HG03354 (cell line): ENCODE measurements around the gene CEP72.

ENCODE experiments used
- ATAC-seq: cut with Tn5 transposase; IDR thresholded peaks from one replicate; pipeline ENCODE4 v1.9.1; 2021; ENCODE audit warnings: mild to moderate bottlenecking; ENCODE audit not compliant: unreplicated experiment, poor library complexity, severe bottlenecking

Gene CEP72

DNA sequence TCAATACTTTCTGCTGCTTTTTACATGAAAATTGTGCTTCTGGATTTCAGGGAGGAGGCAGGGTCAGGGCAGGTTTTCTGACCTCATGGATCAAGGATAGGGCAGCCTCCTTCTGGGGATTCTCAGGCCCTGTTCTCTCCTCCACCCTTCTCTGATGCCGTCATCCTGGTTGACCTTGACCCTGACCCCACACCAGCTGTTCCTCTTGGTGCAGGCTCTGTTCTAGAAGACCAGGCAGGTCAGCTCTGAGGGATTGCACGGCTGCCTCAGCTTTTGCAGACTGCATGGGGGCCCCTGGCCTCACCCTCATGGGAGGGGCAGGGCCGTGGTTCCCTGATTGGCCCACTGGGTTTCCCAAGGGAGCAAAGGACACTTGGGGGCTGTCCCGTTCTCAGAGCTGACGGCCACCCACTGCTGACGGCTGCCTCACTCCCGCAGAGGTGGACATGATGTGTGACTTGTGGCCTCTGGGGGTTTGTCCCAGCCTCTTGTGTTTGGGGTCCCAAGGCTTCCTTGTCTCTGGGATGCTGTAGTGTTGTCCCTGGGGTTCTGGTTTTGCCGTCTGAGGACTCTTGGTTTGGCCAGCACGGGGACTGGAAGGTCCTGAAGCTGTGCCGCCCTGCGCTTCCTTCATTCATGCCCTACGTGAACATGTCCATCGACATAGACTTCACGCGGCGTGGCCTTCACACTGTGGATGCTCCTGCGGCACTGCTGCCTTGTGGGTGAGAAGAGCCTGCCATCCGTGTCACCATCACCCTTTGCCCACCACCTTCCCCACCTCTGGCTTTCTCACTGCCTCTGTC is 34.5 kb downstream of the CEP72 start:
- no peak for ATAC-seq

DNA sequence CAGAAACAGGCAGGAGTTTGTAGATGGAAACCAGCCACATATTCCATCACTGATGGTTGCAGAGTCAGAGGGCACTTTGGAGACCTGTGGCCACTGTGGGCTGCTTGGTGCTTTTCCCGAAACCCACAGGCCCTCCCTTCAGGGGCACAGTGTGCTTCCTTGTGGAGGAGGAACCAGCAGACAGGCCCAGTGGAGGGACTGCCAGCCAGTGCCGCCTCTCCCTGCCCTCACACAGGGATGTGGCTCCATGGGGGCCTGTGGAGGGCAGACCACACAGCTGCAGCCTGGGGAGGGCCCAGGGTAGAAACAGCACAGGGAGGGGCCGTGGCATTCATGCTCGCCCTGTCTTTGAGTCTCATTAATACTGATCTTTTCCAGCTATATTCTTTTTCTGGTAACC is 35.2 kb downstream of the CEP72 start:
- ATAC-seq: no peak

DNA sequence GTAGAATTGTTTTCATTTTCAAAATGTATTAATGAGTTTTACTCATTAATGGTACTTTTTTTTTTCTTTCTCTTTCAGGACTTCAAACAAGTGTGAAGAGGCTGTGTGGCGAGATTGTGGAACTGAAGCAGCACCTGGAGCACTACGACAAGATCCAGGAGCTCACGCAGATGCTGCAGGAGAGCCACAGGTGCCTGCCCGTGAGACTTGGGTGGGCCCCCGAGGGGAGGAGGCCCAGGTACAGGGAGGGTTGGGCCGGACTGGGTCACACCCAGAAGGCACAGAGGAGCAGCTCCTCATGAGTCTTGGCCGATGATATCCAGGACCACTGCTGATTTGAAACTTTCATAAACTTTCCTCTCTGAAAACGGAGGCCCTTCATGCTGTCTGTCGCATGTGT is 35.6 kb downstream of the CEP72 start:
- ATAC-seq: no peak

DNA sequence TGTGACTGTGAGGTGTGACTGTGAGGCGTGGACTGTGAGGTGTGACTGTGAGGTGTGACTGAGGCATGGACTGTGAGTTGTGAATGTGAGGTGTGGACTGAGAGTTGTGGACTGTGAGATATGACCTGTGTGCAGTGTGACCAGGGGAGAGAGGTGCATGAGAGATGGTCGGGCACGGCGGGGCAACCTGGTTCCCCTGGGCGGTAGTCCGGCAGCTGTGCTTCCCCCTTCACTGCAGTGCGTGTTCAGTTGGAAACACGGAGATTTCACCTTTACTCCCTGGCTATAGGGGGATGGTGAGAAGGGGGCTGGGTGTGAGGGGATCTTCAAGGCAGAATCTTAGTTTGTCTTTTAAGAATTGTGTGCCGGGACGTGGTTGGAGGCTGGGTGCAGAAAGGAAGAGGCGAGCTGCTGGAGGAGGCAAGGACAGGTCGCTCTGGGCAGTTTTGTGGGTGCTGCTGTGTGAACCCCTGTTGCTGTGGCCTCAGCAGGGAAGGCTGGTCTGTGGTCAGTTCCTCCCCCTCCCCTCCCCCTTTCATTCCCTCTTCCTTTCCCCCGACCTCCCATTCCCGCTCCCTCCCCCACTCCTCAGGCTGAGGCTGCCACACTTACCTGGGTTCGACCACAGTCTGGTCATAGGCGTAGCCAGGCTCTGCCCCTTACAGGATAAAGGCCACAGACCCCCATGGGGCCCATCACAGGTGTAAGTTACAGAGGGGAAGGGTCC is 39.3 kb downstream of the CEP72 start:
- no peak for ATAC-seq

DNA sequence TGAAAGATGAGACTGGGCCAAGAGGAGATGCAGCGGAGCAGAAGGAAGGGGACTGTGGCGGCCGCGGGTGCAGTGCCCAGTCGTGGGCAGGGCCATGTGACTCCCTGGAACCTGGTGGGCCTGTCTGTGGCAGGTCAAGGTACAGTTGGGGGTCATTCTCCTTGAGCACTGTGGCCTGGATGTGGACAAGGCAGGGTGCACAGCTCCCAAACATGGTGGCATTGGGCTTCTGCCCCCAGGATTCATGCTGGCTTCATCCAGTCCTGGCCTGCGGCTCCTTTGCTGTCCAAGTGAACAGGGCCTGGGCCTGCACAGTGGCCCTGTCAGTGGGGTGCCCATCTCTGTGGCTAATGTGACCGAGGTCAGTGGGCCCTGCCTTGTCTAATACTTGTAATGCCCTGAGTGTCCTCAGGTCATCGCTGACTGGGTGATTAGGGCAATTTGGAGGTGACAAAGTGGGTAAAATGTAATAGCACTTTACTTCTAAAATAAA is 39.9 kb downstream of the CEP72 start:
- ATAC-seq: no peak

DNA sequence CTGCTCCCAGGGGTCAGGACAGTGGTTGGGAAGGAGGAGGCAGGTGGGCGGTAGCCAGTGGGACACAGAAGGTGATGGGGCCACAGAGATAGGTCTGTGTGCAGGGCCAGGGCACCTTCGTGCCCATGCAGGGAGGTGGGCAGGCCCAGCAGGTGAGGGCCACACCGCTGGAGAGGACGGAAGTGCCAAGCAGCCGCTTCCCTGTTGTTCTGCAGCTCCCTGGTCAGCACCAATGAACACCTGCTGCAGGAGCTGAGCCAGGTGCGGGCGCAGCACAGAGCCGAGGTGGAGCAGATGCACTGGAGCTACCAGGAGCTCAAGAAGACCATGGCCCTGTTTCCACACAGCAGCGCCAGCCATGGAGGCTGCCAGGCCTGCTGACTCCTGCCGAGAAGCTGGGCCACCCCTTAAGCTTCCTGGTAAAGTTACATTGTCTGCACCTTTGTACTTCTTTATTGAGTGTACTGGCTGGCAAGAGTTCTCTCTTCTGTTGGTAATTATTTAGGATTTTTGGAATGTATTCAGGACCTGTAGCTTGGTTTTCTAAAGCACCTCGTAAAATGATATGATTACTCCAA is 40.7 kb downstream of the CEP72 start:
- ATAC-seq: no peak

DNA sequence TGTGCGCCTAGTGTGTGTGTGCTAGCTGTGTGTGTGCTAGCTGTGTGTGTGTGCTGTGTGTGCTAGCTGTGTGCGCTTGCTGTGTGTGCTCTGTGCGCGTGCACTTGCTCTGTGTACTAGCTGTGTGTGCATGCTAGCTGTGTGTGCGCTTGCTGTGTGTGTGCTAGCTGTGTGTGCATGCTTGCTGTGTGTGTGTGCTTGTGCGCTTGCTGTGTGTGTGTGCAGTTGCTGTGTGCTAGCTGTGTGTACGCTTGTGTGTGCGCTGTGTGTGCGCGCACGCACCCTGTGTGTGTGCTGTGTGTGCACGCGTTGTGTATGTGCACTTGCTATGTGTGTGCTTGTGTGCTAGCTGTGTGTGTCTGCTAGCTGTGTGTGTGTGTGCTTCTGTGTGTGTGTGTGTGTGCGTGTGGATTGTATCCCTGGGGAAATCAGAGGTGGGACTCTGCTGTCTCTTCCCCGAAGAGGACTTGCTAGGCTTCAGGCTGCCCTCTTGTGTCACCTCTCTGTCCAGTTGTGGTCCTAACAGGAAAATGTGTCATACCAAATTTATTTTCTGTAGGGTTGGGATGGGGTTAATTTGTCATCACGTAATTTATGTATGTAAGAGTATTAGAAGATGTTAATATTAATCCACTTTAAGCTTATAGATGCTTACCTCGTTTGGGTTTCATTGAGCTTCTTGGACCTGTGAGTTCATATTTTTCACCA is 42.1 kb downstream of the CEP72 start:
- no peak for ATAC-seq

DNA sequence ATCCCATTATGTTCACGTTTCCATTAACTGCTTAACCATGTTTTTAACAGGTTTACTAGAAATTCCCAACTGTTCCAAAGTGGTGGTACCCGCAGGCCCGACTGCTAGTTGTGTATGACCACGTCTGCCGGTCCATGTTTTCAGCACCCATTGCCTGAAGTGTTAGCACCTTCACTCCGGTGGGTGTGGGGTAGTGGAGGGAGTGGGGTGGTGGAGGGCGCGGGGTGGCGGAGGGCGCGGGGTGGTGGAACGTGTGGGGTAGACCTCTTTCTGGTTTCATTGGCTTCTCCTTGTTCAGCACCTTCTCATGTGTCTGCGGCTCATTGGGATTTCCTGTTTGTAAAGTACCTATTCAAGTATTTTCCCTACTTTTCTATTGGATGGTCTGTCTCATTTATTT is 43.3 kb downstream of the CEP72 start:
- no peak for ATAC-seq

DNA sequence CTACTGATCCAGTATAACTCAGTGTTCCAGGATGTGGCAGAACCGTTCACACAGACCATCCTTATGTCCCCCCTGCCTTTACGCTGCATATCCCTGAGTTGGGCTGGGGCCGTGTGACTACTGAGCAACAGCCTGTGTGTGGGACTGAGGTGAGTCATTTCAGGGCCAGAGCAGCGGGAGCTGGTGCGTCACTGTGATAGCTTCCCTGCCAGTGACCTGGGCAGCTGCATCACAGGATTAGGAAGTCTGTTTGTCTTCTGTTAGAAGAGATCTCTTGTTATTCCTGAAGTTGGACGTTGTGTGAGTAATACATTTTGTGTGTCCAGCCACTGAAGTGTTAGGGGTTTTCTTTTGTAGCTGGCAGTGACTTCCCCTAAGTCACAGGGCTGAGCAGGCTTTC is 45.4 kb downstream of the CEP72 start:
- no peak for ATAC-seq

DNA sequence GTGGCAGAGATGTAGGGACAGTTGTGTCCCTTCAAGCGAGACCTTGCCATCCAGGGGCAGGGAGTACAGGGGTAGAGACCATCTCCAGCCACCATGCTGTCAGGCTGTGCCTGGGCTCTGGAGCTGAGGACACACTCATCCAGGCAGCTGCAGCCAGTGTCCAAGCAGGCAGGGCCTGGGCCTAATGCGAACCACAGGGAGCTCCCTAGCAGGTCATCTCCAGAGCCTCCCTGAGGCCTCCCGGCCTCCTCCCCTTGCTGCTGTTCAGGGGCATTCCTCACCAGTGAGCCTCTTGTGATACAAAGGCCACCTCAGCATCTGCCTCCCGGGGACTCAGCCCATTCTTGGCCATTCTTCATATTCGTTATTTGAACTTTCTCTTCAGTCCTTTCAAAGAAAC is 46.0 kb downstream of the CEP72 start:
- ATAC-seq: no peak

DNA sequence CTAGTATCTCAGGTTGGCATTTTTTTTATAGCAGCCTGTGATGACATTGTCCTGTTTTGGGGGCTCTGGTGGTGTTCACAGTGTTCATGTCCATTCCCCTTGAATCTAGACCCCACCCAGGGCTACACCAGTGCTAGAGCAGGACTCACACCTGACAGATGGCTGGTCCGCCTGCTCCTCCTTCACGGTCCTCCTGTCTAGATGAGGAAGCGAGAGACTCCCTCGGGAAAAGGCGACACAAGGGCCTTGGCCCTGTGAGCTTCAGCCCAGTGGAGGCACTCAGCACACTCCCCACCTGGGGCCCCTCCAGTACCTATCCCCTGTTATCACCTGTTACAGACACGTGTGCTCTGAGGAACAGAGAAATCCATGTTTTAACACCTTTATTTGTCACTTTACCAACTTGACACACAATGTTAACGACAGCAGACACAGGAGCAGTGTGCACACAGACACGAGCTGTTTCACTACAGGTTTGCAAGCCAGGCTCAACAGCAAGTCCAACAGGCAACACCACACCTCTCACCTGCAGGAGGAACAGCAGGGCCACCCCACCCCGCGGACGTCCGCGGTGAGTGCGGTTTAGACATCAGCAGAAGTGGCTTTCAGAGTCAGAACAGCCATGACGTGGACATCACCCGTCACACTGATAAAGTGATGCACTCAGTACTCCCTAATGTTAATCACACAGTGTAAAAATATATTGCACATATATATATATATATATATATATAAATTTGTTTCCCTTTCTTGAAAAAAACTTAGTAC is 47.5 kb downstream of the CEP72 start:
- no peak for ATAC-seq

DNA sequence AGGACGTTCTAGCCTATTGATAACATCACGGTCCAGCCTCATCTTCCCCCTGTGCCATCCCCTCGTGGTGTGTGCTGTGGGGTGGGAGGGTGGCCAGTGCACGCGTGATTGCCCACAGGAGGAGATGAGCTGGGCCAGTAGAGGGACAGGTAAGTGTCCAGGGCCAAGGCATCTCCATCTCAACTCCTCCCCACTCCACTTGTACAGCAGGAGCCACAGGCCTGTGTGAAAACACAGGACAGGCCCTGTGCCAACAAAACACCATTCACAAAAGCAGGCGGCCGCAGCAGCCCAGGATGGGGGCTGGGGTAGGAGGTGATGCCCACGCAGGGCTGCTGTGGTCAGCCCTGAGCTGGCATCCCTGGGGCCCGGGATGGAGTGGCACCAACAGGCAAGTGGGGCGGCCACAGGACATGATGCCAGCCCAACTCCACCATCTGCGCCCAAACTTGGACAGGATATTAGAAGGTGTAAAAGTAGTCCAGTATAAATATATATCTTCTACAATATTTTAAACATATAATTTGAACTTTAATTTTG is 48.4 kb downstream of the CEP72 start:
- ATAC-seq: no peak

DNA sequence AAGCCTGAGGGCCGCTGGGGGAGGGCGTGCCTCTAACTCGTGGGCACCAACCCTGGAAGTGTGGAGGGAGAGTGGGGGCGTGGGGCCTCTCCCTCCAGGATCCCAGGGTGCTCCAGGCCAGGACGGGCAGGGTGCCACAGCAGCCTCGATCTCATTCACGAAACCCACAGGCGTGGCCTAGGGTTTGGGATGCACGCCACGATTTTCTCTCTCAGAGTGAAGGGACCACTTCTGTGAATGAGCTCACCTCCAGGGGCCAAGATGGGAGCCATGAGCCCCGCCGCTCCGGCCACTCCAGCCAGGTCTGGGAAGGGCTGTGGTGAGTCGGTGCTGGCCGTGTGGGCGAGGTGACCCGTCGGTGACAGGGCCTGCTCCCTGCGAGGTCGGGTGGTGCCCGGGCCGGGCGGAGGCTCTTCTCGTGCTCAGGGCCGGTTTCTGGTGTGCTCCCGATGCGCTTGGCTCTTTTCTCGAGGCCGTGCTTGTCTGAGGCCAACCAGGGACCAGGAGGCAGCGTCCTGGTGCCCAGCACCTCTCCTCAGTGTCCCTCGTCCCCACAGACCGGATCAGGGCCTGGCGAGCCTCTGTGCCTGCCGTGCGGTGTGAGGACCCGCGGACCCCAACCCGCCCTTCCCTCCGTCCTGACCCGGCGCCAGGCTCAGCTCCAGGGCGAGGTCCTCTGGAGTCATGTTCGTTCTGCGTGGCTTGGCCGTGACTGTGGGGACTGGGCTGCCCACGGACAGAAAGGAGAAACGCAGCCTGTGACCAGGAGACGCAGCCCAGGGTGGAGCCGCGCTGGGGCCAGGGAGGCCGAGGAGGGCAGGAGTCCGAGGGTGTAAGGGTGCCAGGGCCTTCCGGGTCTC is 50.0 kb downstream of the CEP72 start:
- no peak for ATAC-seq

DNA sequence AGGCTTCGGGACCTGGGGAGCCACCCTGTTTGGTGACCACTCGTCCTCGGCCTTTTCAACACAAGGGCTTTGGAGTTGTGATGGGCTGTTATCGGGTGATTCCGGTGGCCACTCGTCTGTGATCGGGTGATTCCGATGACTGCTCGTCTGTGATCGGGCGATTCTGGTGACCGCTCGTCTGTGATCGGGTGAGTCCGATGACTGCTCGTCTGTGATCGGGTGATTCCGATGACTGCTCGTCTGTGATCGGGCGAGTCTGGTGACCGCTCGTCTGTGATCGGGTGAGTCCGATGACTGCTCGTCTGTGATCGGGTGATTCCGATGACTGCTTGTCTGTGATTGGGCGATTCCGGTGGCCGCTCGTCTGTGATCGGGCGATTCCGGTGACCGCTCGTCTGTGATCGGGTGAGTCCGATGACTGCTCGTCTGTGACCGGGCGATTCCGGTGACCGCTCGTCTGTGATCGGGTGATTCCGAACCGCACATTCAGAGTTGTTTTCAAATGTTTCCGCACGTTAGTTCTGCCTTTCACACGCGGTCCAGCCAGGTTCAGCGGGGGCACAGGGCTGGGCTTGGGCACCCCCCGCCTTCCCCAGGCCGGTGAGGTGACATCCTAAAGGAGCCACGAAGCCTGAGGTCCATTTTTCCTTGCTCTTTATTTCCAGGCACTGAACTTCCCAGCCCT is 50.8 kb downstream of the CEP72 start:
- no peak for ATAC-seq

DNA sequence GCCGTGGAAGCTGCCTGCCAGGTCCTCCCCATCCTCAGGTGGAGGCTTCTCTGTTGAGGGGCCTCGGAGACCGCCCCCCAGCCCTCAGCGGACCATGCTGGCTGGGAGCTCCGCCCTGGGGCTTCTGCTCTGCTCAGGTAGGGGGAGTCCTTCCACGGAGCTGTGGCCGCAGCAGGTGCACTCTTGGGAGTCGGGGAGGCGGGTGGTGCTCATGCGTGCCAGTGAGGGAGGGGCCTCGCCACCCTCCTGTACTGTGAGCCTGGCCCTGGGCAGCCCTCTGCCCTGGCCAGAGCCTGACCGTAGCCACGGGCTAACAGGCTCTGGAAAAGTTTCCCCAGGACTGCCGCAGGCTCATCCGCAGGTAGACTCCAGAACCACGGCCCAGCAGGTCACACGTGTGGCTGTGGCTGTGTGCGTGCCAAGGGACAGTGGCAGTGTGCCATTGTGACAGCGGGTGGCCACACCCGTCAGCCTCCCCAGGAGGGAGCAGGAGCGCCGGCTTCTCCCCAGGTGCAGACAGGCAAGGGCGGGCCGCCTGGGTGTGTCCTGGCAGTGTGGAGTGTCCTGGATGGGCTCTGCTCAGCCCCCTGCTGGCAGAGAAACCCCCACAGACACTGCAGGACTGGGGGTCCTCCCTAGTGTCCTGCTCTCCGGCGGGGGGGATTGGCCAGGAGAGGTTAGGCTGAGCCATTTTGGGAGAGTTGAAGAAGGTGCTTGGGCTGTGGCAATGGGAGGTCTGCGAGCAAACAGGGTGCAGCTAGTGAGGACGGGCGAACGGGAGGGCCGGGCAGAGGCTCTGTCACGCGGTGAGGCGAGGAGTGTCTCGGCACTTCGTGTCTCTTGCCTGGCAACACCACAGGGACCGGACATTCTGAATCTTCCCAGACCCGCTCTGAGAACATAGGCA is 51.5 kb downstream of the CEP72 start:
- ATAC-seq: no peak

DNA sequence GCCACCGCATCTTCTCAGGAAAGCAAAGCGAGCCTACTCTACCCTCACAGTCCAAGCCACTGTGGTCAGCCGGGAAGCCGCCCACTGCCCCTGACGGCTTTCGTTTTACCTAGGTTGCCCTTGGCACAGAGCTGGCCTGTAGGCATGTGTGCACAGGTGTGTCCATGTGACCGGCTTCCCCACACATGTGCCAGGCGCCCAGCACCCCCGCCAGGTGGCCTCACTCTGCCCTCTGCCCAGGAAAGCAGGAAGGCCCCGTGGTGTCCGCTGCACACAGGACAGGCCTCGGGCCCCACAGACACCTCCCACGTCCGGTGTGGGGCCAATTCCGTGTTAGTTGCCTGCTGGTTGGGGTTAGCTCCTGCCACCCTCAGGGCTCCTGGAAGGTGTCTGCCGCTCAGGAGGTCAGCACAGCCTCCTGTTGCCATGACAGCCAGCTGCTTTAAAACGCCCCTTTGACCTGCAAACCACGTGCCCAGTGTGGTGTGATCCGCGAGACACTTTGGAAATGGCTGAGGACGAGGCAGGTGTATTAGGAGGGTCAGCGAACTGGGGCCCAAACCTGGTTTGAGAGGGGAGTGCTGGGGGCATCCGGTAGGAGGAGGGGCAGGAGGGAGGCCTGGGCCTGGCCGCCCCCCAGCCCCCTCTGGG is 52.3 kb downstream of the CEP72 start:
- ATAC-seq: no peak
